Muscle of arm (tissue), 12 donors: ENCODE results near the gene DNAJC11. TPM values are rescaled to one million over a fixed set of nuclear protein-coding genes. Genes with fewer than 3 reads are reported as not detected.

Source experiments
- DNase-seq: peaks from one replicate; pipeline ENCODE4 v3.0.0-alpha.2; 2013
- polyA plus RNA-seq, 12 donors: library from polyadenylated mRNA; unstranded; fragments of 120-200 nt; gene quantifications; one replicate each; pipeline ENCODE4 v1.2.1, GENCODE V29; 2013; ENCODE audit not compliant: insufficient read length in 12 of 12

The DNAJC11 gene
- polyA plus RNA-seq, 12 donors: 26.9 to 43.3 (median 35.7) TPM; not detected in 1

- no peak for DNase-seq
These were observed 115.8 kb downstream of the DNAJC11 start for GRCh38 chr1:6585841-6586240.

- DNase-seq: no peak
These were observed 116.4 kb downstream of the DNAJC11 start for GRCh38 chr1:6585081-6585722.

Other genes with a start within 250 kb of the DNAJC11 start
- gene TNFRSF25, start 235.6 kb downstream of the DNAJC11 start, polyA plus RNA-seq: 10 to 100 TPM in 4 of 12 donors, 1 to 10 TPM in 7, not detected in 1; 4.6 to 57.6 (median 8.7) TPM
- gene PLEKHG5, start 210.1 kb downstream of the DNAJC11 start, polyA plus RNA-seq: 10 to 100 TPM in 5 of 12 donors, 1 to 10 TPM in 6, not detected in 1; 6.5 to 32.0 (median 9.8) TPM
- 10 to 100 TPM in 11 of 12 donors, not detected in 1; 11.6 to 26.6 (median 17.1) TPM for gene NOL9, start 147.3 kb downstream of the DNAJC11 start, polyA plus RNA-seq
- 1 to 10 TPM in 10 of 12 donors, not detected in 2; 3.3 to 7.0 (median 6.2) TPM for gene TAS1R1, start 146.5 kb downstream of the DNAJC11 start, polyA plus RNA-seq
- gene ZBTB48, start 121.8 kb downstream of the DNAJC11 start, polyA plus RNA-seq: 10 to 100 TPM in 11 of 12 donors, not detected in 1; 12.0 to 31.4 (median 18.5) TPM
- 10 to 100 TPM in 11 of 12 donors, not detected in 1; 15.8 to 55.5 (median 32.1) TPM for gene KLHL21, start 98.9 kb downstream of the DNAJC11 start, polyA plus RNA-seq
- gene PHF13, start 88.1 kb downstream of the DNAJC11 start, polyA plus RNA-seq: 10 to 100 TPM in 11 of 12 donors, not detected in 1; 15.1 to 34.6 (median 18.7) TPM
- gene THAP3, start 76.9 kb downstream of the DNAJC11 start, polyA plus RNA-seq: 10 to 100 TPM in 11 of 12 donors, not detected in 1; 14.1 to 20.4 (median 16.0) TPM
- gene CAMTA1, start 83.6 kb upstream of the DNAJC11 start, polyA plus RNA-seq: 10 to 100 TPM in 11 of 12 donors, not detected in 1; 24.2 to 51.1 (median 44.7) TPM